Transverse colon (tissue), 4 donors: ENCODE measurements around the gene HMCN2. TPM values are rescaled to one million over a fixed set of nuclear protein-coding genes. Genes with fewer than 3 reads are reported as not detected.

Experiments used
- DNase-seq: peaks from one replicate; pipeline ENCODE4 v3.0.0-alpha.2; 2019
- H3K27ac ChIP-seq, 4 donors: fragments of 200-600 bp; sonication (generic); 2 replicates each; pipeline ENCODE4 v1.5.1; 2016 to 2018; ENCODE audit warnings: inconsistent platforms in 4 of 4
- H3K27me3 ChIP-seq: fragments of 200-600 bp; sonication (generic); 2 replicates; pipeline ENCODE4 v1.5.1; 2017; ENCODE audit warnings: inconsistent platforms
- H3K36me3 ChIP-seq, 4 donors: fragments of 200-600 bp; sonication (generic); 2 replicates each; pipeline ENCODE4 v1.5.1; 2017 to 2019; ENCODE audit warnings: inconsistent platforms in 4 of 4
- H3K4me1 ChIP-seq, 4 donors: fragments of 200-600 bp; sonication (generic); 2 replicates each; pipeline ENCODE4 v1.5.1; 2017 to 2020; ENCODE audit warnings: inconsistent platforms in 4 of 4
- H3K4me3 ChIP-seq, 4 donors: fragments of 200-600 bp; sonication (generic); 1 replicate in 1 of 4; 2 replicates in 3 of 4; pipeline versions ENCODE4 v1.5.1 to v1.6.1; 2017 to 2019; ENCODE audit warnings: inconsistent platforms in 4 of 4
- H3K9me3 ChIP-seq, 2 donors: fragments of 200-600 bp; sonication (generic); 2 replicates each; pipeline ENCODE4 v1.5.1; 2017 to 2019; ENCODE audit warnings: inconsistent platforms in 2 of 2
- EP300 ChIP-seq: sonication (generic); formaldehyde crosslinking; IDR thresholded peaks from one replicate; pipeline ENCODE4 v1.6.1; 2017; ENCODE audit warnings: antibody characterized with exemption, low read depth
- POLR2A ChIP-seq: fragments of 450-650 bp; IDR thresholded peaks from one replicate; pipeline ENCODE4 v1.6.1; 2016; ENCODE audit warnings: antibody characterized with exemption, mild to moderate bottlenecking, moderate library complexity
- POLR2AphosphoS5 ChIP-seq, 3 donors: sonication (generic); formaldehyde crosslinking; IDR thresholded peaks; one replicate each; pipeline ENCODE4 v1.6.1; 2016; ENCODE audit warnings: antibody characterized with exemption in 3 of 3
- WGBS, 2 donors: methylation state at CpG; one replicate each; pipeline ENCODE4 v1.1.5; 2018; ENCODE audit warnings: low coverage in 1 of 2; 5-methylcytosine and 5-hydroxymethylcytosine counted together
- in situ Hi-C, 4 donors: fragments of 200-750 bp; cut with MboI; loops; one replicate each; pipeline versions ENCODE4 v1.15.0 to v1.15.1; 2017; ENCODE audit warnings: low sequenced_read_pairs in 3 of 4, low pct_ligation_motif_present in 1 of 4, low pct_unique_long_range_greater_than_20kb in 1 of 4
- intact Hi-C: fragments of 100-400 bp; cut with DNase I; formaldehyde crosslinking; loops from one replicate; pipeline ENCODE4 v1.15.1; 2023; ENCODE audit warnings: low total_unique reads
- total RNA-seq, 4 donors: library from RNA; depleted of rRNA; stranded (reverse); fragments of >200 nt; gene quantifications; one replicate each; pipeline ENCODE4 v1.1.0, GENCODE V29; 2016
- TF ChIP-seq, protein P1 (sequence below), 5 experiments: fragments of 200-600 bp in 3 of 5; fragments of 450-650 bp in 2 of 5; sonication (generic) in 3 of 5; IDR thresholded peaks; 1 replicate in 2 of 5; 2 replicates in 3 of 5; pipeline ENCODE4 v1.5.1; 2016 to 2017; ENCODE audit warnings: antibody characterized with exemption in 5 of 5, inconsistent platforms in 3 of 5, mild to moderate bottlenecking in 2 of 5, moderate library complexity in 1 of 5

The HMCN2 gene
- total RNA-seq, 4 donors from 2014 or later: 7.8 to 40.0 (median 15.2) TPM

DNA sequence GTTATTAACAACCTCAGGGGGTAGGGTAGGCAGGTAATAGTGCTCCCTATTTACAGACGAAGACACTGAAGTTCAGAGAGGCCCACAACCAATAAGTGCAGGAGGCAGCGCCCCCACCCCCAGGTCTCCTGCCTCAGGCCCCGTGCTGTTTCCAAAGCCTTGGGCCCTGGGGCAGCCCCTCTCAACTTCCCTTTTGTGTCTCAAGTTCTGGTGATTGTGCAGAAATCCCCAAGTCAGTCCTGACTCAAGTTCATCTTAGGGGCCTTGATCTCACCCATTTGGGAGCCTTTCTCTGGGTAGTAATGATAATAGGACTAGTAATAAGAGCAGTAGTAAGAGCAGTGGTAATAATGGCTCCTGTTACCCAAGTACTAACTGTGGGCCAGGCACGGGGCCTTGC, 143.7 kb downstream of the HMCN2 start:
- TF ChIP-seq POLR2A (no peak), EP300 (no peak), POLR2AphosphoS5 (IDR thresholded peaks at IDR 0.05) (no peak)
- TF ChIP-seq, protein P1, sequence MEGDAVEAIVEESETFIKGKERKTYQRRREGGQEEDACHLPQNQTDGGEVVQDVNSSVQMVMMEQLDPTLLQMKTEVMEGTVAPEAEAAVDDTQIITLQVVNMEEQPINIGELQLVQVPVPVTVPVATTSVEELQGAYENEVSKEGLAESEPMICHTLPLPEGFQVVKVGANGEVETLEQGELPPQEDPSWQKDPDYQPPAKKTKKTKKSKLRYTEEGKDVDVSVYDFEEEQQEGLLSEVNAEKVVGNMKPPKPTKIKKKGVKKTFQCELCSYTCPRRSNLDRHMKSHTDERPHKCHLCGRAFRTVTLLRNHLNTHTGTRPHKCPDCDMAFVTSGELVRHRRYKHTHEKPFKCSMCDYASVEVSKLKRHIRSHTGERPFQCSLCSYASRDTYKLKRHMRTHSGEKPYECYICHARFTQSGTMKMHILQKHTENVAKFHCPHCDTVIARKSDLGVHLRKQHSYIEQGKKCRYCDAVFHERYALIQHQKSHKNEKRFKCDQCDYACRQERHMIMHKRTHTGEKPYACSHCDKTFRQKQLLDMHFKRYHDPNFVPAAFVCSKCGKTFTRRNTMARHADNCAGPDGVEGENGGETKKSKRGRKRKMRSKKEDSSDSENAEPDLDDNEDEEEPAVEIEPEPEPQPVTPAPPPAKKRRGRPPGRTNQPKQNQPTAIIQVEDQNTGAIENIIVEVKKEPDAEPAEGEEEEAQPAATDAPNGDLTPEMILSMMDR (IDR thresholded peaks at IDR 0.05): no peak
- WGBS, 2 donors: 42 to 74% methylated on average over 2 to 4 of the region's 4 CpGs
- Histone ChIP-seq H3K4me3 (no peak overlapping the region), H3K27ac (no peak overlapping the region), H3K36me3 (no peaks in the 10 kb centered on the region), H3K27me3 (no peaks in the 10 kb centered on the region), H3K4me1 (peaks cover 5 to 26% (median 17%) of the 10 kb centered on the region in 4 donors), H3K9me3 (no peaks in the 10 kb centered on the region)
- in situ Hi-C loops (no loop called here), intact Hi-C loops (no loop called here)
- DNase-seq: no peak

DNA sequence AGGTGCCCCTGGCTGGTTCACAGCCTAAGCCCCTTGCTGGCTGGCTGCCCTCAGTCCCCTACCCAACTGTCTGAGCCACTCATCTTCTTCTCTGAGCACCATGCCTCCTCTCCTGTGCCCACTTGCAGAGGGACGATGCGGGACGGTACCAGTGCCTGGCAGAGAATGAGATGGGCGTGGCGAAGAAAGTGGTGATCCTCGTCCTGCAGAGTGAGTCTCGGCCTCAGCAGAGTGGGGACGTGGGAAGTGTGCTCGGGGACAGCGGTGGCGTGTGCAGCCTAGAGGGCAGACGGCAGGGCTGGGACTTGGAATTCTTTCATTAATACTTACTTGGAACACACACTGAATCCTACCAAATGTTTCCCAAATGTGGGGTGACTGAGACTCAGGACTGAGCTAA, 144.9 kb downstream of the HMCN2 start:
- peak; percentile 62 for DNase-seq
- no peaks in the 10 kb centered on the region for H3K9me3 ChIP-seq
- intact Hi-C loops (no loop called here), in situ Hi-C loops (no loop called here)
- peak overlapping the region; percentile 69 to 74 (median 72) for H3K27ac ChIP-seq
- H3K4me3 ChIP-seq: no peak overlapping the region
- H3K4me1 ChIP-seq: peaks cover 5 to 37% (median 25%) of the 10 kb centered on the region in 4 donors
- no peaks in the 10 kb centered on the region for H3K27me3 ChIP-seq
- TF ChIP-seq POLR2AphosphoS5 (IDR thresholded peaks at IDR 0.05) (peak in 1 of 3 donors; percentile 24), POLR2A (no peak)
- no peaks in the 10 kb centered on the region for H3K36me3 ChIP-seq
- 25 to 63% methylated on average over 4 to 12 of the region's 12 CpGs for WGBS, 2 donors

DNA sequence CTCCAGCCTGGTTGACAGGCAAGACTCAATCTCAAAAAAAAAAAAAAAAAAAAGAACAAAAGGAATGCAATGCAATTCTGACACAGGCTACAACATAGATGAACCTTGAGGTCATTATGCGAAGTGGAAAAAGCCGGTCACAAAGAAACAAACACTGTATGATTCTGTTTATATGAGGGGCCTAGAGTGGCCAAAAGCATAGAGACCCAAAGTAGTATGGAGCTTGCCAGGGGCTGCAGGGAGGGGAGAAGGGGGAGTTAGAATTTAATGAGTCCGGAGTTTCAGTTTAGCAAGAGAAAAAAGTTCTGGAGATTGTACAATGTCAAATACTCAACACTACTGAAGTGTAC, 146.0 kb downstream of the HMCN2 start:
- intact Hi-C loops (no loop called here), in situ Hi-C loops (no loop called here)
- H3K4me3 ChIP-seq: no peak overlapping the region
- no peaks in the 10 kb centered on the region for H3K36me3 ChIP-seq
- no peak for DNase-seq
- 40 to 56% methylated on average over 3 of the region's 3 CpGs for WGBS, 2 donors
- peak overlapping the region; percentile 69 to 74 (median 72) for H3K27ac ChIP-seq
- no peaks in the 10 kb centered on the region for H3K9me3 ChIP-seq
- H3K4me1 ChIP-seq: peaks cover 5 to 38% (median 25%) of the 10 kb centered on the region in 4 donors
- TF ChIP-seq POLR2AphosphoS5 (IDR thresholded peaks at IDR 0.05) (no peak), EP300 (no peak), POLR2A (no peak)
- TF ChIP-seq, protein P1 (IDR thresholded peaks at IDR 0.05): no peak
- no peaks in the 10 kb centered on the region for H3K27me3 ChIP-seq

DNA sequence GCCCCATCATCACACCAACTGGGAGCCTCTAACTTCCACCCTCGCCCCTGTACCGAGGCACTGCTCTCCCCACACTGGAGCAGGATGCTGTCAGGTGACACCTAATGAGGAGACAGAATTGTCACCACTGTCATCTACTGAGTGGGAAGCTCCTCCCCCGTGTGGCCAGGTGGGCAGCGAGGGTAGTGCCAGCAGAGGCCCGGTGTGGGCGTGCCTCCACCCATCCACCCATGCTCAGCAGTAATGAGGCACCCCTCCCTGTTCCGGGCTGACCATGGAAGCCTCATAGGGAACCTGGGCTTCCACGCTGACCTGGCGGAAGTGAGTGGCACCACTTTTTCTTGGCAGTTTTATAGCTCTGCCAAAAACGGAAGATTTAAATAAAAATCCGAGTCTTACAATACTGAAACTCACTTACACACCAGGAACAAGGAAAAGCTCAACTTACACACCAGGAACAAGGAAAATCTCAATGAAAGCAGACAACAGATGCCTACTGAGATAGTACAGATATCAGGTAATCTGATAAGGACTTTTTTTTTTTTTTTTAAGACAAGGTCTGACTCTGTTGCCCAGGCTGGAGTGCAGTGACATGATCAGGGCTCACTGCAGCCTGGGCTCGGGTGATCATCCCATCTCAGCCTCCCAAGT, 148.6 kb downstream of the HMCN2 start:
- Histone ChIP-seq H3K9me3 (no peaks in the 10 kb centered on the region), H3K36me3 (no peaks in the 10 kb centered on the region), H3K4me1 (peaks cover 5 to 38% (median 25%) of the 10 kb centered on the region in 4 donors), H3K27ac (peak overlapping the region; percentile 74 to 79 (median 74)), H3K27me3 (no peaks in the 10 kb centered on the region), H3K4me3 (no peak overlapping the region)
- in situ Hi-C loops (no loop called here), intact Hi-C loops (no loop called here)
- WGBS, 2 donors: 52 to 60% methylated on average over 2 to 12 of the region's 12 CpGs
- DNase-seq: peak; percentile 79
- TF ChIP-seq POLR2AphosphoS5 (IDR thresholded peaks at IDR 0.05) (peak in 1 of 3 donors; percentile 20), EP300 (no peak), POLR2A (no peak)
- TF ChIP-seq, protein P1 (IDR thresholded peaks at IDR 0.05): peak in 3 of 5 experiments; percentile 13 to 38 (median 36)
